ENCODE results near the gene CT45A3. TPM values are rescaled to one million over a fixed set of nuclear protein-coding genes. Genes with fewer than 3 reads are reported as not detected.
A peak's percentile ranks its signal among the peaks of the same experiment; 100 is the strongest.
"Not testable (repeated sequence)": the region's sequence is repeated elsewhere in the genome, so short reads cannot be mapped to it uniquely, and the experiment has no call there.

Gene CT45A3, protein sequence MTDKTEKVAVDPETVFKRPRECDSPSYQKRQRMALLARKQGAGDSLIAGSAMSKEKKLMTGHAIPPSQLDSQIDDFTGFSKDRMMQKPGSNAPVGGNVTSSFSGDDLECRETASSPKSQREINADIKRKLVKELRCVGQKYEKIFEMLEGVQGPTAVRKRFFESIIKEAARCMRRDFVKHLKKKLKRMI
- polyA plus RNA-seq (2012; ENCODE audit: missing spikeins), result not detected

DNA sequence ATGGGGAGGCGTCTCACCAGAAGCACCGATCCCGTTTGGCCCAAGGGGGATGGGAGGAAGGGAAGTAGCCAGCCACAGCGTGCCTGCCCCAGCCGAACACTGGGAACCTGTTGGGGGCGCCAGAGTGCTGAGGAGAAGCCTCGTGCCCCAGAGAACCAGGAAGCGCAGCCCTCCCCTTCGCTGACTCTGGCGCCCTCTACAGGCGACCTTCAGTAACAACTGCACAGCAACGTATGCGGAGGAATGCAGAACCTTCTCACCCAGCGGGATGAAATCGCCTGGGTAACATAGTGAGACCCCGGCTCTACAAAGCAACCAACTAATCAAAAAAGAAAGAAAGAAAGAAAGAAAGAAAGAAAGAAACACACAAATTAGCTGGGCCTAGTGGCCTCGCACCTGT lies at the start of gene CT45A3:
TSS of gene CT45A3 (minus strand) at position 101 of the 400 bp plus-strand sequence. CDS start 3,747 bp downstream, outside the sequence.
- FAIRE-seq, result not testable (repeated sequence)

DNA sequence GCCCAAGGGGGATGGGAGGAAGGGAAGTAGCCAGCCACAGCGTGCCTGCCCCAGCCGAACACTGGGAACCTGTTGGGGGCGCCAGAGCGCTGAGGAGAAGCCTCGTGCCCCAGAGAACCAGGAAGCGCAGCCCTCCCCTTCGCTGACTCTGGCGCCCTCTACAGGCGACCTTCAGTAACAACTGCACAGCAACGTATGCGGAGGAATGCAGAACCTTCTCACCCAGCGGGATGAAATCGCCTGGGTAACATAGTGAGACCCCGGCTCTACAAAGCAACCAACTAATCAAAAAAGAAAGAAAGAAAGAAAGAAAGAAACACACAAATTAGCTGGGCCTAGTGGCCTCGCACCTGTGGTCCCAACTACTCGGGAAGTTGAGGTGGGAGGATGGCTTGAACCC lies 34.7 kb upstream of the CT45A3 start, which contains the start of gene CT45A6:
TSS of gene CT45A6 (minus strand) at position 101 of the 400 bp plus-strand sequence. CDS start 3,794 bp downstream, outside the sequence.
- FAIRE-seq; DNase-seq (ENCODE audit: insufficient read length): not testable (repeated sequence)

More for the DNA sequence above, at the start of gene CT45A3:
- not testable (repeated sequence) for DNase-seq (ENCODE audit: insufficient read length)

GRCh38 chrX:135785403-135785802 lies 17.4 kb upstream of the CT45A3 start, which contains the start of gene CT45A5:
CT45A5 (minus strand) TSS chrX:135785503; CDS start chrX:135781729, 3,774 bp downstream.
- FAIRE-seq; DNase-seq (ENCODE audit: insufficient read length): not testable (repeated sequence)

DNA sequence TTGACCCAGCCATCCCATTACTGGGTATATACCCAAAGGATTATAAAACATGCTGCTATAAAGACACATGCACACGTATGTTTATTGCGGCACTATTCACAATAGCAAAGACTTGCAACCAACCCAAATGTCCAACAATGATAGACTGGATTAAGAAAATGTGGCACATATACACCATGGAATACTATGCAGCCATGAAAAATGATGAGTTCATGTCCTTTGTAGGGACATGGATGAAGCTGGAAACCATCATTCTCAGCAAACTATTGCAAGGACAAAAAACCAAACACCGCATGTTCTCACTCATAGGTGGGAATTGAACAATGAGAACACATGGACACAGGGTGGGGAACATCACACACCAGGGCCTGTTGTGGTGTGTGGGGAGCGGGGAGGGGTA lies 23.3 kb downstream of the CT45A3 start:
- DNase-seq (ENCODE audit: insufficient read length); FAIRE-seq: not testable (repeated sequence)

GRCh38 chrX:135741192-135741715 lies 26.7 kb downstream of the CT45A3 start:
- FAIRE-seq (no peak), DNase-seq (ENCODE audit: insufficient read length) (no peak)
- TF ChIP-seq POLR2AphosphoS5 (IDR thresholded peaks at IDR 0.05; ENCODE audit: low read depth, low read length) (no peak), TAF1 (IDR thresholded peaks at IDR 0.05; ENCODE audit: borderline replicate concordance, low read depth, low read length) (no peak), POLR2A (IDR thresholded peaks at IDR 0.05; ENCODE audit: low read depth, low read length) (no peak)

DNA sequence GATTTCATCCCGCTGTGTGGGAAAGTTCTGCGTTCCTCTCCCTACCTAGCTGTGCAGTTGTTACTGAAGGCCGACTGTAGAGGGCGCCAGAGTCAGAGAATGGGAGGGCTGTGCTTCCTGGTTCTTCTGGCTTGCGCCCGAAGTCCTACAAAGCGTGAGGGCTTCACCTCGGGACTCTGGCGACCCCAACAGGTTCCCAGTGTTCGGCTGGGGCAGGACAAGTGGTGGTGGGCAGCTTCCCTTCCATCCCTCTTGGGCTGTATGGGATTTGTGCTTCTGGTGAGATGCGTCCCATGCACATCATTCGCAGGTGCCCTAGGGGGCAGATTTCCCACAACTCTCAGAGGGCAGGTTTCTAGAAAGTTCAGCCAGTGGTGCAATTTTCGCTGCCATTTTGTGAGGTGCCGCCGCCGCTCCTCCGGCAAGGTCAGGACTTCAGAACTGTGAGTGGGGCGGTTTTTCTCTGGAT lies 27.3 kb downstream of the CT45A3 start:
- TF ChIP-seq TAF1 (IDR thresholded peaks at IDR 0.05; ENCODE audit: borderline replicate concordance, low read depth, low read length) (no peak), POLR2AphosphoS5 (IDR thresholded peaks at IDR 0.05; ENCODE audit: low read depth, low read length) (no peak), POLR2A (IDR thresholded peaks at IDR 0.05; ENCODE audit: low read depth, low read length) (no peak)
- peak; percentile 21 for DNase-seq (ENCODE audit: insufficient read length)
- FAIRE-seq, result no peak

GRCh38 chrX:135737366-135738071 lies 30.5 kb downstream of the CT45A3 start:
- DNase-seq (ENCODE audit: insufficient read length), result no peak

DNA sequence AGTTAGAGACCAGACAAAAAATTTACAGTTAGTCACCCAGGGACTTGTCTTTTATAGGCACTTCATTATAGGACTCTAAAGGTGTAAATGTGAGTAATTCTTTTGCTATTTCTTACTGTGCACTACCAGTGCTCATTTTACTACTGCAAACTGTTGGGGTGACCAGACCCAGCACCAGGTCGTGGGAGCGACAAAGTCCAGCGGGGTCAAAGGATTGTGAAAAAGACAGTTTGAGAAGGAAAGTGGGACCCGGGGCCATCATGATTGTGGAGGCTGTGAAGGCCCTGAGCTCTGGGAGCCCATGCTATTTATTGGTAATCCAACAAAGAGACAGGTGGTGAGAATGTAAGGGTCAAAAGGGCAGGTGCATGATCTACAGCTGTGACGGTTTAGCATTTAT lies 33.3 kb downstream of the CT45A3 start:
- not testable (repeated sequence) for DNase-seq (ENCODE audit: insufficient read length); FAIRE-seq

More at GRCh38 chrX:135737366-135738071, 30.5 kb downstream of the CT45A3 start:
- FAIRE-seq, result peak; percentile 36
- TF ChIP-seq POLR2AphosphoS5 (IDR thresholded peaks at IDR 0.05; ENCODE audit: low read depth, low read length) (no peak), TAF1 (IDR thresholded peaks at IDR 0.05; ENCODE audit: borderline replicate concordance, low read depth, low read length) (no peak), POLR2A (IDR thresholded peaks at IDR 0.05; ENCODE audit: low read depth, low read length) (no peak)

GRCh38 chrX:135713795-135714194 lies 54.2 kb downstream of the CT45A3 start:
- no peak for TF ChIP-seq TAF1 (IDR thresholded peaks at IDR 0.05; ENCODE audit: borderline replicate concordance, low read depth, low read length)
- no peak for TF ChIP-seq POLR2AphosphoS5 (IDR thresholded peaks at IDR 0.05; ENCODE audit: low read depth, low read length)
- TF ChIP-seq POLR2A (IDR thresholded peaks at IDR 0.05; ENCODE audit: low read depth, low read length), result no peak
- DNase-seq (ENCODE audit: insufficient read length), result no peak
- no peak for FAIRE-seq

GRCh38 chrX:135713183-135713689 lies 54.8 kb downstream of the CT45A3 start, which contains the start of gene CT45A1:
CT45A1 (plus strand) TSS chrX:135713639; CDS start chrX:135718941, 5,302 bp downstream.
- DNase-seq (ENCODE audit: insufficient read length); FAIRE-seq: not testable (repeated sequence)

Measured in GM12892 (cell line).